ENCODE results near the gene ASB14. TPM values are rescaled to one million over a fixed set of nuclear protein-coding genes. Genes with fewer than 3 reads are reported as not detected.

ASB14 gene
- 0.33 TPM for total RNA-seq

DNA sequence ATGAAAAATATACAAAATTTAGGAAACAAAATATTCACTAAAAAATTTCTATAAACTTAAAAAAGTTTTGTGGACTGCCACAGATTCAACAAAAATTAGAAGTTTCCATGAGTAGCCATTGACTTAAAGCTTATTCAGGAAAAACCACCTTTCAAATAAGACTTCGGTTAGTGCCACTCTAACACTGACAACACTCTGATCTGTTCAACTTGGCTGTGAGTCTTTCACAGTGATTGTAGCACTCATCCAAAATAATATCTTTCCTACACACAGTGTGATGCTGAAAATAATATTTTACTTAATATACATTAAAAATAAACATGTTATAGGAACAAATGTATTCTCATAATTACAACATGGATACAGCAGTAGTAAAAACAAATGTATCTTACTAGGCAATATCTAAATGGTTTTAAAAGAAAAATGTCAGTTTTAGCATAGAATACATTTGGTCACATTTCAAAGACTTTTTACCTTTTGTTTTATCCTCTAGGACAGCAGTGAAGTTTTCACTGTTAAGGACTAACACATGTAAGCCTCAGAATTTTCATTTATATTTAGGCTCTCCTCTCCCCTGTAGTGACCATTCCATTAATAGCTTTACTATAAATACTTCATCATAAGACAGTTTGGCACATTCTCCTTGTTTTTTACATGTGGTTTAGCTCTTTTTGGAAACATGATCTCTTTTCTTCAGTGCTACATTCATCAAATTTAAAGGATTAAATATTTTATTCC is at the start of gene ASB14:
TSS of gene ASB14 (minus strand) at position 527 of the 738 bp plus-strand sequence. CDS start 652 bp downstream, outside the sequence.

DNA sequence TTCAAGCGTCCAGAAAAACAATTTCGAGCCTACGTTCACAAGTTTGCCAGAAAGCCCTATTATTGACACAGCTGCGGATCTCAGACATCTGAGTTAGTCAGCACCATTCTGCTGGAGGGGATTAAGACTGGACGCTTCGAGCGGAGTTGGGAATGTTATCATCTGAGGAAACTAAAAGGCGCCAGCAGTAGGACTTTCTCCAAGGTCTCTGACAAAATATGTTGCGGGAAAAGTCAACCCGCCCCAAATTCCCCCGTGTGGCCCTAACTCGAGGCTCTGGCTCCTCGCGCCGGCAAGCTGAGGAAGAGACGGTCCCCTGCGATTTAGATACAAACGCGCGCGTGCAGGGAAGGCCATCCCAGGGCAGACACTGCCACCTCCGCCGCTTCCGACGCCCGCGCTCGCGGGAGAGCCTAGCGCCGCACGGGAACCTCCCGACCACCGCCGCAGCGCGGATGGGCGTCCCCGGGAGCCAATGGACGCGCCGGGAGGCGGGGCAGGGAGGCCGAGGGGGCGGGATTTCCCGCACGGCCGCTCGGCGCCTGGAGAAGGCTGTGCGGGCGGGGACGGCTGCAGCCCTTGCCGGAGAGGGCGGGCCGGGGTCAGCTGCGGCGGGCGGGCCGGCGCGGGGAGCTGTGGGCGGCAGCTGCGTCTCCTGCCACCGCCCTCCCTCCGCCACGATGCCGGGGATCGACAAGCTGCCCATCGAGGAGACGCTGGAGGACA is 65.1 kb downstream of the ASB14 start, which contains the start of gene APPL1:
TSS of gene APPL1 (plus strand) at position 526 of the 726 bp plus-strand sequence. CDS start at position 681, 155 bp downstream.

Other genes starting within 250 kb of the ASB14 start
- gene SPATA12, start 232.0 kb downstream of the ASB14 start, total RNA-seq = not detected
- 32.2 TPM for gene IL17RD, start 127.3 kb downstream of the ASB14 start, total RNA-seq
- 1.9 TPM for gene HESX1, start 92.7 kb downstream of the ASB14 start, total RNA-seq
- 84.4 TPM for gene APPL1, start 65.0 kb downstream of the ASB14 start, total RNA-seq